Head of caudate nucleus (tissue), 42 donors: Measurements from ENCODE around the gene CARD11.

Source experiments
- DNase-seq, 42 donors: peaks; one replicate each; pipeline versions ENCODE4 v3.0.0 to v3.0.0-alpha.2; 2020 to 2021; ENCODE audit warnings: mixed read lengths in 7 of 42
- intact Hi-C: fragments of 100-400 bp; cut with DNase I; formaldehyde crosslinking; loops from one replicate; pipeline ENCODE4 v1.15.0; 2022

CARD11 gene

DNA sequence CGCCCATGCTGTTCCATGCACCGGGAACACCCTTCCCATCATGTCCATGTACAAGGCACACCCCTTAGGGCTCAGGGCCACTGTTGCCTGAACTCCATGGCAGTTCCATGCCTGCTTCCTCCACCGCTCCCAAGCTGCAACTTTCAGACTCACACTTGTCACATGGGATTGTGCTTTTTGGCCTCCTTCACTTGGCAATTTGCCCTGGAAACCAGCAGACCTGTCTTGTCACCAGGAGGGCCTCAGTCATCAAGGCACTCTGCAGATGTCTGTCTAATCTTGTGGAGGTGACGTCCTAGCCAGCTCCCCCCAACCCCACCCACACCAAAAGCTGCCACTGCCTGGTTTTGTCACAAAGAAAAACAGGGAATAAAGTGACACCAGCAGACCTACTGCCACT, 47.5 kb downstream of the CARD11 start:
- intact Hi-C loops = no loop called here
- DNase-seq = peak in 2 of 42 donors; percentile 13 to 35

DNA sequence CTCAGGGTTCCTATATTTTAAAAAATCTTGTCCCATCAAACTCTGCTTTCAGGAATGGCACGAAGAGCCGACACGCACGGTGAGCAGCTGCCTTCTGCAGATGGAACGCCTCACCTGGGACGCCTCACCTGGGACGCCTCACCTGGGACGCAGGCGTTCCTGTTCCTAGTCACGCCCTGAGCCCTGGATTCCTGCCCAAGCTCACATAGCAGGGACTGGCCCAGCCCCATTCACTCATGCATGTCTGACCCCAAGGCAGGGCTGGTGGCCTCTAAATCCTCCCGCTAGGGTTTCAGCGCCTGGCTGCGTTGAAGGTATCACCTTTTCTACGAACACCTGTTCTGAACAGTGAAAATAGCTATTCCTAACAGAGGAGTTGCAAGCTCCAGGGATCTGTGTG, 49.8 kb downstream of the CARD11 start:
- intact Hi-C loops = no loop called here
- peak in 1 of 42 donors; percentile 17 for DNase-seq

DNA sequence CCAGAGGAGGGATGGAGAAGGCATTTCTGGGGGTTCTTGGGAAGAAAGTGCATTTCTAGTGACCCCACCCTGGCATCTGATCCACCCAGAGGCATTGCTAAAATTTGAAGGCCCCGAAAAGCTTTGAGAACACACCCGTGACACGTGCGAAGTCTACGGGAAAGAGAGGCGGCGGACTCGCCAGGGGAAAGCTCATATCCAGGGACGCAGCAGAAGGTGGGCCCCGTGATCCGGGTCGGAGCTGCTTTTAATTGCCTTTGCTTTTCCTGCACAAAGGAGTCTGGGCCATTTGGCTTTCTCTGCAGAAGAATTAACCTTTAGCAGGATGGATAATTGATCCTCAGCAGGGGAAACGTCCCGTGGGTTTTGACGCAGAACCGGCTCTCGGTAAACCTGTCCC, 50.3 kb downstream of the CARD11 start:
- peak in 1 of 42 donors; percentile 28 for DNase-seq
- intact Hi-C loops = no loop called here

DNA sequence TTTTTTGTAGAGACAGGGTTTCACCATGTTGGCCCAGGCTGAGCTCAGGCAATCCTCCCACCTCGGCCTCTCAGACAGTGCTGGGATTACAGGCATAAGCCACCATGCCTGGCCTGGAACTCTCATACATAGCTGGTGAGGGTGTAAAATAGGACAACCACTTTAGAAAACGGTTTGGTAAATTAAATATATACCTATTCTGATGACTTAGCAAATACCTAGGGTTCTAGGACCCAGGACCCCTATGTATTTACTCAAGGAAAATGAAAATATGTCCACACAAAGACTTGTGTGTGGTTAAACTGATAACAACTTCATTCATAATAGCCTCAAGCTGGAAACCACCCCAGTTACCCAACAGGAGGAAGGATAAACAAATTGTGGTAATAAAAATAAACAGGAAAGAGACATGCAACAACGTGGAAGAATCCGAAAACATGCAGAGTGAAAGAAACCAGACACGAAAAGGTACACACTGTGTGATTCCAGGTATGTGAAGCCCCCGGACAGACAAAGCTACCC, 52.7 kb downstream of the CARD11 start:
- intact Hi-C loops = no loop called here
- peak in 1 of 42 donors; percentile 12 for DNase-seq

DNA sequence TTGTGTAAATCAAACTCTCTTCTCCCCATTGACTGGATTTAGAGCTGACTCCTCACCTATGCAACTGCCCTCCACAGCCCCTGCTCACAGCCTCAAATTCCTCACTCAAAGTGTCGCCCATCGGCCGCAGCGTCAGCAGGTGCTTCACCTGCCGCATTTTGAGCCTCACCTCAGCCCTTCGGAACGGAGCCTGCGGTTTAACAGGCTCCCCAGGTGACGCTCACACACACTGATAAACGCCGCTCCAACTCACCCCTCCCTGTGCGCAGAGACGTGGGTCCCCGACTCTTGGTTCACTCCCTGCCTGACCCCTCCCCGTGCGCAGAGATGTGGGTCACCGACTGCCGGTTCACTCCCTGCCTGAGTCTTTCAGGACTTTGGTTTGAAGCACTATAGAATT, 57.1 kb downstream of the CARD11 start:
- intact Hi-C loops = no loop called here
- DNase-seq = peak in 1 of 42 donors; percentile 26

DNA sequence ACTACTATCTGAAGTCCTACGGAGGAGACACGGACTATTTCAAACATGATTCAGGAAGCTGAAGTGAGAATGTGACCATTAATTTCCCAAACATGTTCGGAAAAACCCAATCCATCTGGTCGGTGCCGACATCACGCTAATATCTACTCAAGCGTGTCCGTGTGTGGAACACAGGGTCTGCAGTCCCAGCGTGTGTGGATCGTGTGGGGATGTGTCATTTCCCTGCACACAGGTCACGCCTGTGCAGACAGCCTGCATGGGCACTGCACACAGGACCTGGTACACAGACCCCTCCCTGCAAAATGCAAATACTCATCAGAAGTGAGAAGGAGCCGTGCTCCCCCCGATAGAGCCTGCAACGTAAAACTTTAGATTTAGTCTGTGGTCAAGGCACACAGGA, 57.8 kb downstream of the CARD11 start:
- DNase-seq = peak in 2 of 42 donors; percentile 3 to 18
- intact Hi-C loops = no loop called here

DNA sequence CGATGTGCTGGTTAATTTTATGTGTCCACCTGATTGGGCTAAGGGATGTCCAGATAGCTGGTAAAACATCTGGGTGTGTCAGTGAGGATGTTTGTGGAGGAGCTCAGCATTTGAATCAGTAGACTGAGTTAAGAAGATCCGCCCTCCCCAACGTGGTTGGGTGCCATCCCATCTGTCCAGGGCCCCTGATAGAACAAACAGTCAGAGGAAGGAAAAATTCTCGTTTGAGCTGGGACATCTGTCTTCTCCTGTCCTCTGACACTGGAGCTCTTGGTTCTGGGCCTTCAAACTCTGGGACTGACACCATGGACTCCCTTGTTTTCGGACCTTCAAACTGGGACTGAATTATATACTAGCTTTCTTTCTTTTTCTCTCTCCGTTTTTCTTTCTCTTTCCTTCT, 59.6 kb downstream of the CARD11 start:
- no peak for DNase-seq
- intact Hi-C loops = no loop called here

DNA sequence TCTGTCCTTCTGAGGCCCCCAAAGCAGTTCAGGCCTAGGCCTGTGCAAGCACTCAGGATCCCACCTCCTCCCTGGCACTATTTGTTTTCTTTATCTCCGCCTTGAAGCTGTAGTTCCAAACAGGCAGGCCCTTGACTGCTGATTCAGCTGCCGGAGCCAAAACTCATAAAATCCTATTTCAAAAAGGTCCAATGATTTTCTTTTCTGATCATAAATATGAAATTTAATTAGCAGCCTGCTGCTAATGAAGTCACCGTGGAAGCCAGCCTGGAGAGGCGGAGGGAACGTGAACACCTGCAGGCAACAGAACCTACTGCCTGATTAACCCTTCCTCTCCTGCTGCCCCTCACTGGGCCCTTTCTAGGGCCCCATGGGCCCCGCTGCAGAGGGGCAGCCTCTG, 60.1 kb downstream of the CARD11 start:
- peak in 1 of 42 donors; percentile 2 for DNase-seq
- intact Hi-C loops = no loop called here

DNA sequence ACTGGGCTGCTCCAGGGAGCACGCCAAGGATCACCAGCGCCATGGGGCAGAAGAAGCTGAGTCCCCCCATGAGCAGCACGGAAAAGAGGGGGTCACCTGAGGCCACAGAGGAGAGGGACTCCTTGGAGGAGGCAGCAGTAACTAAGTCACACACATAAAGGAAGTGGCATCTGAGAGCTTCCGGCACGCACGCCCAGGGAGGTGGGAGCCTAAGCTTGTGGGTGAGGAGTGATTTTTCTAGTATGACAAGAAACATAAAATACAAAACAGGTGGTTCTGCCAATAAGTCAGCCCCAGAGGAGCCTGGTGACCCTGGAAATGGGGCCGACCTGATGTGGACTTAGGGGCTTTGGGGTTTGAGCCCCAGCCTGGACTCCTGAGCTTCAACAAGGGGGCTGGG, 60.8 kb downstream of the CARD11 start:
- no peak for DNase-seq
- intact Hi-C loops = no loop called here

DNA sequence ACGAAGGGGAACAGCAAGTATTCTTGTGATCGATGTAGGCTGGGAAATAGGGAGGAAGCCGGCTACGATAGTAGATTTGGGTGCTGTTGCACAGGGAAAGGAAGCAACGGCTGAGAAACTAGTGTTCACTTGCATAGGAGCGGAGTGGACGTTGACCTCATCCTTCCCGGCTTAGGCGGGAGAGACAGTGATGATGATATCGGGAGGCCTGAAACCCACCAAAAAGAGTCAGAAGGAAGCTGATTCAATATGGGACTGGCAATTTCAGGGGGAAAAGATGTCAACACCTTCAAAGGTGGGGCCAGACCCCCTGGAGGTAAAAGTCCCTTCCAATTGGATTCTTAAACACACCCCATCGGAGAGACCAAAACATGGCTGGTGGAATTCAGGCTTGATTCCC, 61.3 kb downstream of the CARD11 start:
- intact Hi-C loops = no loop called here
- DNase-seq = no peak

DNA sequence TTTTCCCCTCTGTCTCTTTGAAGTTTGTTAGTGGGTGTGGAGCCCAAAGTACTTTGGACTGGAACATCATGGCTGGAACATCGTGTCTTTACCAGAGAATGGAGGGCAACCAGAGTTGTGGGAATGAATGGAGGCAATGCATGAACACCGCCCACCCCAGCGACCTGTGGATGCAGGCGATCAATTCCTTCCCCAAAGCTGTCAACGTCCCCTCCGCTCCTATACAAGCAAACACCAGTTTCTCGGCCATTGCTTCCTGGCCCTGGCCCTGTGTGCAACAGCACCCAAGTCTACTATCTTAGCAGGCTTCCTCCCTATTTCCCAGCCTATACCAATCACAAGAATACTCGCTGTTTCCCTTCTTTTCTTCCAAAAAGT, 62.6 kb downstream of the CARD11 start:
- intact Hi-C loops = no loop called here
- peak in 1 of 42 donors; percentile 19 for DNase-seq

DNA sequence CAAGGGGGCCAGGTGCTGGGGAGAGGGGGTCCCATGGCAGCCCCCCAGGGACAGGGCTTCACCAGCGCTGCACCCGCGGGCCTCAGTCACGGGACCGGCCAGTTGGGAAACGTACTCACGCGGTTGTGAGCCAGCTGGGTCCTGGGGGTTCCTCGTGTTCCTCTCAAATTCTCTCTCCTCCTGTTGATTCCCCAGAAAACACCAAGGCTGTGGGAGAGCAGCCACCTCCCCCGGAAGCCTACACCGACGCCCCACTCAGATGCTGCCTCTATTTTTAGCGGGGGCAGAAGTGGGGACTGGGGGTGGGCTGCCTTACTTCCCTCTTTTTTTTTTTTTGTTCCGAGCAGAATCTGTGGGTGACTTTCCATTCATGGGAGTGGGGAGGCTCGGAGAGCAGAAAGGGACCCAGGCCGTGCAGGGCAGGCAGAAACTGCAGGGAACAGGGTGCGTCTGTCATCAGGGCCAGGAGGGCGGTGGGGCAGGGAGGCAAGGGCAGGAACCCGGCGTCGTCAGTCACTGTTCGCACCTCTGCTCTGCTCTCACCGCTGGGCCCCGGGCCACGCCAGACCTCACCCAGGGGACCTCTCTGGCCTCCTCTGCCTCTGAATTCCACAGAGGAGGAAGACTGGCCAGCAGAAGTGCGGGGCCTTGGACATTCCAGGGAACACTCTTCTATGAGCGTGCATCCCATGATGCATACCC, 63.1 kb downstream of the CARD11 start:
- intact Hi-C loops = no loop called here
- DNase-seq = peak in 22 of 42 donors; percentile 1 to 46 (median 16)

DNA sequence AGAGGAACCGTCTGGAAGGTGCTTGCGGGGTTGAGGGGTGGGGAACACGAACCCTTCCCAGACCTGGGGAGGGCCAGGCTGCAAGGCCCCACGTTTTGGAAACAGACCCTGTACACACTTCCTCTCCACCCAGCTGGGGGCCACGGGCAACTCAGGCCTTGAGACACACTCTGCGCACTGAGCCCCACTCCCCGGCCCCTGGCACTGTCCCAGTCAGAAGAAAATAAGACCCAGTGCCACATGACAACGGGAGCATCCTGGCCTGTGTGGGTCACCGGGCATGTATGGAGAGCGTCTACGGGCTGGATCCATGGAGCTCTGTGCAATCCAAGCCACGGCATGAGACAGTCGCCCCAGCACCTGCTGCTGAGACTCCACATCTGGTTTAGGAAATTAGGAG, 63.7 kb downstream of the CARD11 start:
- intact Hi-C loops = no loop called here
- DNase-seq = peak in 6 of 42 donors; percentile 9 to 32 (median 19)

DNA sequence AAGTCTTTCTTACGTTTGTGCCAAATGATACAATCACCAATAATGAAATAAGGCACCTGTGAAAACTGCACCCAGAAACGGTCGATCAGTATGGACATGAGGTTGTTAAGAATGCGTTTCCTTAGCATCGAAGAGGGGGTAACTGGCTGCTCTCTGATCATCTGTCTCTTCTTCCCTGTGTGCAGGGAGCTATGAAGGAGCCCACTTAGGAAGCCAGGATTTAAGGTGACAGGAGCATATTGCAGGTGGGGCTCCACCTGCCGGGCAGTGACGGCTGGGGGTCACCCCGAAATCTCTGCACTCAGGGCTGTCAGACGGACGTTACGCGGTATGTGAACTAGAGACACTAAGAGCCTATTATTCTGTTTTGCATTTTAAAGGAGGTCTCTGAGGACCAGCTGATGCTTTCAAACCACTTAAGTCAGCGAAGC, 64.5 kb downstream of the CARD11 start:
- peak in 1 of 42 donors; percentile 2 for DNase-seq
- intact Hi-C loops = no loop called here

DNA sequence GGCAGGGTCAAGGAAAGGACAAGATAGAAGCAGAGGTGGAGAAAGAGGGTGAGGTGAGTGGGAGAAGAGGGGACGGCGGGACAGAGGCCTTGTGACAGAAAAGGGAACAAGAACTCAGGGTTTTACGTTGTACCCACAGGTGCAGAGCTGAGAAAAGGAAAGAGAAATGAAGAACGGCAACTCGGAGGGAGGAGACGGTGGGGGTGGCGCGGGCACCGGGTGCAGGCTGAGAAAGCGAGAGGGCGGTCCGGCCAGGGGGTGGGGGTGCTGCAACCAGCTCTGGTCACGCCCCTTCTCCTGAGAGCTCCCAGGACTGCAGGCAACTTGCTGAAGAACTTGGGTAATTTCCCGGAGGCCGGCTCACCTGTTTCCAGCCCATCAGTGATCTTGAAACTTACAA, 65.3 kb downstream of the CARD11 start:
- DNase-seq = peak in 31 of 42 donors; percentile 12 to 66 (median 35)
- intact Hi-C loops = no loop called here

DNA sequence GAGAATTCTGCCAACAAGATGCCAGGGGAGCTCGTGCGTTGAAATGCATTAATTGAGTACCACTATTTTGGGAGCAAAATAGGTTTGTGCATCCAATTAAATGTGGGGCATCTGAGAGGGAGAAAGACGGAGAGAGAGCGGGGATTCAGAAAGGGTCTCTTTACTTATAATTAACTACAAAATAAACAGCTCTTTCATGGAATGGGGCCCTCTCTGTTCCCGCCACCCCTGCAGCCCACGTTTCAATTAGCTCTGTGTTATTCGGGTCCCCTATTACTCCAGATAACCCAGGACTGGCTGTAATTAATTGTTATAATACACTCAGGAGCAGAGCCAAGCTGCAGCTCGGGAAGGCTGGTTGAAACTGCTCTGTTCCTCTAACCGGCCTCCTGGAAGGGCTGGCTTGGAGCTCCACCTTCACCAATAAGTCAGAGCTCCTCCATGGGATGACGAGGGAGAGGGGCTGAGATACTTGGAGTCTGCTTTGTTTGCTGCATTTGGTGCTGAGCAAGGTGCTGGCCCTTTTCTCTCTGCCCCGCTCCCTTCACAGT, 67.8 kb downstream of the CARD11 start:
- intact Hi-C loops = no loop called here
- DNase-seq = peak in 2 of 42 donors; percentile 0 to 17

DNA sequence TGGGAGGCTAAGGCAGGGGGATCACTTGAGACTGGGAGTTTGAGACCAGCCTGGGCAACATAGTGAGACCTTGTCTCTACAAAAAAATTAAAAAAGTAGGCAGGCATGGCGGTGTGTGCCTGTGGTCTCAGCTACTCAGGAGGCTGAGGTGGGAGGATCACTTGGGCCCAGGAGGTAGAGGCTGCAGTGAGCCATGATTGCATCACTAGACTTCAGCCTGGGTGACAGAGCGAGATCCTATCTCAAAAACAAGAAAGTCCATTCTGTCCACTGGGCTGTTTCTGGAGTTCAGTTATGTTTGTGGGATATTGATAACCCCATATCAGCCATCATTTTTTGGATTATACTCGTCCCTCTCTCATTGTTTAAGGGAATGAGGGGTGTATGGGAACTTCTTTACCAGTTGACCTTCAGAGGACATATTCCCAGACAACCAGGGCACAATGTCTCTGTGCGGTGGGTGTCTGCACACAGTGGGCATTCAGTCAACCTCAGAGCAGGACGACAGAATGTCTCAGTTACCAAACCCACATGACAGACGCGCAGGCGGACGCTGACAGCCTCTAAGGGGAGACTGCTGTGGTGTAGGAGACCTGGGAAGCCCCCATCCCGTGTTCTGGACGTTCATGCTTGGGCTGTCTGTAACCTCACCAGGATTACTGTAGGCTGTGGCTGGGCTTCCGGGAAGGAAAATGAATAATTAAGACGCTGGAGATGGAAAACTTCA, 69.4 kb downstream of the CARD11 start:
- intact Hi-C loops = no loop called here
- peak in 5 of 42 donors; percentile 5 to 23 (median 10) for DNase-seq

DNA sequence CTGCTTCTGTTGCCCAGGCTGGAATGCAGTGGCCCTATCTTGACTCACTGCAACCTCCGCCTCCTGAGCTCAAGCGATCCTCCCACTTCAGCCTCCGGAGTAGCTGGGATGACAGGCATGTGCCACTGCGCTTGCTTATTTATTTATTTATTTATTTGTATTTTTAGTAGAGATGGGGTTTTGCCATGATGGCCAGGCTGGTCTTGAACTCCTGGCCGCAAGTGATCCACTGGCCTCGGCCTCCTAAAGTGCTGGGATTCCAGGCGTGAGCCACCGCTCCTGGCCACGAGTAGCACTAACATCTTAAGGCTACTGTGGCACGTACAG, 70.9 kb downstream of the CARD11 start:
- intact Hi-C loops = no loop called here
- DNase-seq = peak in 3 of 42 donors; percentile 5 to 12 (median 8)

DNA sequence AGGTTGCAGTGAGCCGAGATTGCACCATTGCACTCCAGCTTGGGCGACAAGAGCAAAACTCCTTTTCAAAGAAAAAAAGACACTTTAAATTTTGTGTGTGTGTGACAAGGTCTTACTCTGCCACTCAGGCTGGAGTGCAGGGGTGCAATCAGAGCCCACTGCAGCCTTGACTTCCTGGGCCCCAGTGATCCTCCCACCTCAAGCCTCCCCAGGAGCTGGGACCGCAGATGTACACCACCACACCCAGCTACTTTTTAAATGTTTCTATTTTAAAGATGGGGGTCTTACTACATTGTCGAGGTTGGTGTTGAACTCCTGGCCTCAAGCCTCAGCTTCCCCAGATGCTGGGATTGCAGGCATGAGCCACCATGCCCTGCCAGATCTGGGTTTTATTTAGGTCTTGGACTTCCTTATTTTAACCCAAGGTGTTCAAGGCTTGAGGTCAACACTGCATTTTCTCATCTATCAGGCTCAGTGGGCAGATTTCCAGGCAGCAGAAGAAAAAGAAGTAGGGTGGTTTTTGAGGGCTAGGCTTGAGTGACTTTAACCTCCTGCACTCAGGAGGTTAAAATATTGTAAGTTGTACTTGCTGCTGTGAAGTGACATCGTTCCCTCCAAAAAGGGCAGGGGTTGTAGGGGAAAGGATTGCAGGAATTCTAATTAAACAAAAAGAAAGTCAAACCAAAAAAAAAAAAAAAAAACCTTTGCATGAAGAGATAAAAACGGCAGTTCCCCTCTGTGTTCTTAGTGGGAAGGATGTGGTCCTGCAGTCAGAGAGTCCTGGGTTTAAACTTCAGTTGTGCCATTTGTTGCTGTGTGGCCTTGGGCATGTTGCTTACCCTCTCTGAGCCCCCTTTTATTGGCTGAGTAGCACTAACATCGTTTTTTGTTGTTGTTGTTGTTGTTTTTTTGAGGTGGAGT, 71.5 kb downstream of the CARD11 start:
- intact Hi-C loops = no loop called here
- peak in 3 of 42 donors; percentile 15 to 23 (median 18) for DNase-seq
